GM12892 (cell line): Measurements from ENCODE around the gene CBLB.

Experiments used
- DNase-seq: peaks from one replicate; pipeline ENCODE4 v3.0.0; 2011; ENCODE audit not compliant: insufficient read length
- FAIRE-seq: peaks from 2 replicates; lab custom pipeline; 2011; peaks lifted over from hg19 to GRCh38; lab: Jason Lieb, UNC
- POLR2A ChIP-seq: IDR thresholded peaks from 2 replicates; pipeline ENCODE4 v1.6.1; 2011; ENCODE audit warnings: low read depth, low read length, control low read depth
- POLR2AphosphoS5 ChIP-seq: IDR thresholded peaks from 2 replicates; pipeline ENCODE4 v1.6.1; 2011; ENCODE audit warnings: low read depth, low read length, control low read depth
- TAF1 ChIP-seq: IDR thresholded peaks from 2 replicates; pipeline ENCODE4 v1.6.1; 2011; ENCODE audit warnings: low read depth, mild to moderate bottlenecking, control low read depth, low read length, borderline replicate concordance

CBLB gene

GRCh38 chr3:105842943-105843342 lies 25.9 kb downstream of the CBLB start:
- FAIRE-seq (no peak), DNase-seq (no peak)
- TF ChIP-seq POLR2A (no peak), TAF1 (no peak), POLR2AphosphoS5 (no peak)

- TF ChIP-seq POLR2AphosphoS5 (no peak), TAF1 (no peak), POLR2A (no peak)
- DNase-seq: no peak
- no peak for FAIRE-seq
These were observed 26.4 kb downstream of the CBLB start for GRCh38 chr3:105842449-105842848.

GRCh38 chr3:105837947-105838346 lies 30.9 kb downstream of the CBLB start:
- no peak for FAIRE-seq
- TF ChIP-seq TAF1 (no peak), POLR2AphosphoS5 (no peak), POLR2A (no peak)
- no peak for DNase-seq

- no peak for DNase-seq
- TF ChIP-seq POLR2A (no peak), TAF1 (no peak), POLR2AphosphoS5 (no peak)
- FAIRE-seq: peak; percentile 96
These were observed 31.6 kb downstream of the CBLB start for GRCh38 chr3:105837143-105837740.

- TF ChIP-seq TAF1: no peak
- FAIRE-seq: peak; percentile 83
- DNase-seq: no peak
These were observed 32.3 kb downstream of the CBLB start for GRCh38 chr3:105836533-105836932.

- FAIRE-seq (no peak), DNase-seq (no peak)
- TF ChIP-seq POLR2AphosphoS5 (no peak), POLR2A (no peak), TAF1 (no peak)
These were observed 33.2 kb downstream of the CBLB start for GRCh38 chr3:105835606-105836005.

- FAIRE-seq (no peak), DNase-seq (no peak)
- TF ChIP-seq TAF1 (no peak), POLR2A (no peak), POLR2AphosphoS5 (no peak)
These were observed 34.0 kb downstream of the CBLB start for GRCh38 chr3:105834768-105835167.

- DNase-seq: no peak
- FAIRE-seq: no peak
- TF ChIP-seq POLR2AphosphoS5 (no peak), POLR2A (no peak), TAF1 (no peak)
These were observed 36.2 kb downstream of the CBLB start for GRCh38 chr3:105832644-105833043.

GRCh38 chr3:105830836-105831235 lies 38.0 kb downstream of the CBLB start:
- DNase-seq (no peak), FAIRE-seq (no peak)
- no peak for TF ChIP-seq POLR2A

GRCh38 chr3:105829871-105830622 lies 38.8 kb downstream of the CBLB start:
- DNase-seq (no peak), FAIRE-seq (no peak)
- no peak for TF ChIP-seq POLR2AphosphoS5
- no peak for TF ChIP-seq TAF1
- TF ChIP-seq POLR2A: no peak

GRCh38 chr3:105829229-105829628 lies 39.6 kb downstream of the CBLB start:
- no peak for DNase-seq

GRCh38 chr3:105828703-105829102 lies 40.1 kb downstream of the CBLB start:
- TF ChIP-seq TAF1 (no peak), POLR2AphosphoS5 (no peak), POLR2A (no peak)
- DNase-seq: no peak
- FAIRE-seq: no peak

More at GRCh38 chr3:105829229-105829628, 39.6 kb downstream of the CBLB start:
- no peak for FAIRE-seq
- TF ChIP-seq POLR2AphosphoS5 (no peak), TAF1 (no peak), POLR2A (no peak)
